Measurements from ENCODE around the gene ZNF593OS. TPM values are rescaled to one million over a fixed set of nuclear protein-coding genes. Genes with fewer than 3 reads are reported as not detected.

The ZNF593OS gene
- total and polyA plus RNA-seq, 2 experiments from 2014 or later: 3.4 TPM; not detected in 1

DNA sequence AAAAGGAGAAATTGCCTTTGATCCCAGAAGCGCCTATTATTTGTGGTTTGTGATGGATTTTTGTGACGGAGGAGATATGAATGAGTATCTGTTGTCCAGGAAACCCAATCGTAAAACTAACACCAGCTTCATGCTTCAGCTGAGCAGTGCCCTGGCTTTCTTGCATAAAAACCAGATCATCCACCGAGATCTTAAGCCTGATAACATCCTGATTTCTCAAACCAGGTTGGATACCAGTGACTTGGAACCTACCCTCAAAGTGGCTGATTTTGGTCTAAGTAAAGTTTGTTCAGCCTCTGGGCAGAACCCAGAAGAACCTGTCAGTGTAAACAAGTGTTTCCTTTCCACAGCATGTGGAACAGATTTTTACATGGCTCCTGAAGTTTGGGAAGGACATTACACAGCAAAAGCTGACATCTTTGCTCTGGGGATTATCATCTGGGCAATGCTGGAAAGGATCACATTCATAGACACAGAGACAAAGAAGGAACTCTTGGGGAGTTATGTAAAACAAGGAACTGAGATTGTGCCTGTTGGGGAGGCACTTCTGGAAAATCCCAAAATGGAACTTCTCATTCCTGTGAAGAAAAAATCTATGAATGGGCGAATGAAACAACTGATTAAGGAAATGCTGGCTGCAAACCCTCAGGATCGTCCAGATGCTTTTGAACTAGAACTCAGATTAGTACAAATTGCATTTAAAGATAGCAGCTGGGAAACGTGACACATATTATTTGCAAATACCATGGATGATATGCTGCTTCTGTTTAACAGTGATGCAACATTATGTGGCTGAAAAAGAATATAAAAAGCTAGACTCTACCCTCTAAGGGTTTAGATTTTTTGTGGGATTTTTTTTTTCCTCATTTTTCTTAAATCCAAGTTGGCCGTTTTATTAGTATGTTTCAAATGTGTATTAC, 49.5 kb downstream of the ZNF593OS start:
- Histone ChIP-seq H3K4me1 (ENCODE audit: low read depth) (peaks cover 26% of the 10 kb centered on the region), H3K9me3 (ENCODE audit: low read depth) (no peaks in the 10 kb centered on the region), H3K36me3 (peaks cover 28% of the 10 kb centered on the region), H3K27me3 (no peaks in the 10 kb centered on the region), H3K27ac (peak overlapping the region; percentile 62), H3K4me3 (no peak overlapping the region)
- TF ChIP-seq, protein P1, sequence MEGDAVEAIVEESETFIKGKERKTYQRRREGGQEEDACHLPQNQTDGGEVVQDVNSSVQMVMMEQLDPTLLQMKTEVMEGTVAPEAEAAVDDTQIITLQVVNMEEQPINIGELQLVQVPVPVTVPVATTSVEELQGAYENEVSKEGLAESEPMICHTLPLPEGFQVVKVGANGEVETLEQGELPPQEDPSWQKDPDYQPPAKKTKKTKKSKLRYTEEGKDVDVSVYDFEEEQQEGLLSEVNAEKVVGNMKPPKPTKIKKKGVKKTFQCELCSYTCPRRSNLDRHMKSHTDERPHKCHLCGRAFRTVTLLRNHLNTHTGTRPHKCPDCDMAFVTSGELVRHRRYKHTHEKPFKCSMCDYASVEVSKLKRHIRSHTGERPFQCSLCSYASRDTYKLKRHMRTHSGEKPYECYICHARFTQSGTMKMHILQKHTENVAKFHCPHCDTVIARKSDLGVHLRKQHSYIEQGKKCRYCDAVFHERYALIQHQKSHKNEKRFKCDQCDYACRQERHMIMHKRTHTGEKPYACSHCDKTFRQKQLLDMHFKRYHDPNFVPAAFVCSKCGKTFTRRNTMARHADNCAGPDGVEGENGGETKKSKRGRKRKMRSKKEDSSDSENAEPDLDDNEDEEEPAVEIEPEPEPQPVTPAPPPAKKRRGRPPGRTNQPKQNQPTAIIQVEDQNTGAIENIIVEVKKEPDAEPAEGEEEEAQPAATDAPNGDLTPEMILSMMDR (IDR thresholded peaks at IDR 0.05; ENCODE audit: low read depth, low read length): no peak
- peak in 1 of 2 donors; percentile 52 for DNase-seq (ENCODE audit: low read depth in 1 of 2, low spot score in 1 of 2)

DNA sequence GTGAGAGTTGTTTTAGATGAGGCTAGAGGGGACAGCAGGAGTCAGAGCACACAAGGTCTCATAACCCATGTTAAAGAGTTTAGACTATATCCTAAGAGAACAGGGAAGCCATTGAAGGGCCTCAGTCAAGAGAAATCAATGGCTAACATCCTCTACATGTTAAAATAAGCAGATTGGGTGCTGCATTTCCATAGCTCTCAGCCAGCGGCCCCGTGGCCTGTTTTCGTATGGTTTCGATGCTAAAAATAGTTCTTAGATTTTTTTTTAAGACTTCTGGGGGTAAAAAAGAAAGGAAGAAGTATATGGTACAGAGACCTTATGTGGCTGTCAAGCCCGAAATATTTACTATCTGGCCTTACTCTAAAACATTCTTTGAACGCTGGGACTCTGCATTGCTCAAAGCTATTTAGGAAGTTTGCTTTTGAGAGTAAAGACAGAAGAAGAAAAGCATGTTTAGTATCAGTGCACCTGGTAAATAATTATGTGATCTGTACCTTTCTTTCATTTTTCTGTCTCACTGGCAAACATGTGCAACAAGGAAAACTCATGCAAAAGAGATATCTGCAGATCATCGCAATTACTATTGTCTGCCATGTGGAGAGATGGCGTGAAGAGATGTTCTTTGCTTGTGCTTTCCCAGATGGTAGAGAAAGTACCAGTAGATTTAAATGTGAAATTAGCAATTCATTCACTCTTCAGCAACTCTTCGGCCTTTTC, 51.6 kb downstream of the ZNF593OS start:
- Histone ChIP-seq H3K27ac (peak overlapping the region; percentile 48), H3K27me3 (no peaks in the 10 kb centered on the region), H3K9me3 (ENCODE audit: low read depth) (no peaks in the 10 kb centered on the region), H3K4me3 (no peak overlapping the region), H3K4me1 (ENCODE audit: low read depth) (peaks cover 14% of the 10 kb centered on the region), H3K36me3 (peaks cover 31% of the 10 kb centered on the region)
- DNase-seq (ENCODE audit: low read depth in 1 of 2, low spot score in 1 of 2): no peak
- TF ChIP-seq, protein P1 (IDR thresholded peaks at IDR 0.05; ENCODE audit: low read depth, low read length): no peak

Other genes with a start within 250 kb of the ZNF593OS start
- gene PAFAH2, start 173.8 kb downstream of the ZNF593OS start, total RNA-seq: 8.3 and 10.9 TPM in 2 replicates
- 11.1 and 11.2 TPM in 2 replicates for gene PAFAH2, start 173.8 kb downstream of the ZNF593OS start, polyA plus RNA-seq
- 7.0 and 10.1 TPM in 2 replicates for gene EXTL1, start 150.1 kb downstream of the ZNF593OS start, total RNA-seq
- 8.6 and 10.0 TPM in 2 replicates for gene EXTL1, start 150.1 kb downstream of the ZNF593OS start, polyA plus RNA-seq
- gene SLC30A2, start 125.7 kb downstream of the ZNF593OS start, total RNA-seq: 1.3 and 1.5 TPM in 2 replicates
- 0.16 and 1.8 TPM in 2 replicates for gene SLC30A2, start 125.7 kb downstream of the ZNF593OS start, polyA plus RNA-seq
- gene TRIM63, start 104.2 kb downstream of the ZNF593OS start, total RNA-seq: 29.4 and 39.6 TPM in 2 replicates
- gene TRIM63, start 104.2 kb downstream of the ZNF593OS start, polyA plus RNA-seq: 25.8 and 32.8 TPM in 2 replicates
- gene PDIK1L, start 60.0 kb downstream of the ZNF593OS start, total RNA-seq: 3.7 and 8.5 TPM in 2 replicates
- gene PDIK1L, start 60.0 kb downstream of the ZNF593OS start, polyA plus RNA-seq: 4.2 and 7.1 TPM in 2 replicates
- gene FAM110D, start 12.8 kb downstream of the ZNF593OS start, total RNA-seq: 4.7 and 6.8 TPM in 2 replicates
- gene FAM110D, start 12.8 kb downstream of the ZNF593OS start, polyA plus RNA-seq: 8.1 and 10.9 TPM in 2 replicates
- gene C1orf232, start 2.9 kb downstream of the ZNF593OS start, total RNA-seq: not detected in 2 replicates
- not detected in 2 replicates for gene C1orf232, start 2.9 kb downstream of the ZNF593OS start, polyA plus RNA-seq
- 34.5 and 47.8 TPM in 2 replicates for gene ZNF593, start 1.9 kb downstream of the ZNF593OS start, total RNA-seq
- gene ZNF593, start 1.9 kb downstream of the ZNF593OS start, polyA plus RNA-seq: 43.6 and 58.0 TPM in 2 replicates
- gene CNKSR1, start 5.7 kb upstream of the ZNF593OS start, total RNA-seq: 8.4 and 9.7 TPM in 2 replicates
- 7.5 and 7.6 TPM in 2 replicates for gene CNKSR1, start 5.7 kb upstream of the ZNF593OS start, polyA plus RNA-seq
- 0.42 TPM in 1 of 2 replicates, not detected in the other for gene CATSPER4, start 18.8 kb upstream of the ZNF593OS start, total RNA-seq
- 0.50 TPM in 1 of 2 replicates, not detected in the other for gene CATSPER4, start 18.8 kb upstream of the ZNF593OS start, polyA plus RNA-seq
- gene CEP85, start 62.4 kb upstream of the ZNF593OS start, total RNA-seq: 32.7 and 33.2 TPM in 2 replicates
- gene CEP85, start 62.4 kb upstream of the ZNF593OS start, polyA plus RNA-seq: 22.9 and 28.8 TPM in 2 replicates
- 23.0 and 32.9 TPM in 2 replicates for gene SH3BGRL3, start 108.3 kb upstream of the ZNF593OS start, total RNA-seq
- gene SH3BGRL3, start 108.3 kb upstream of the ZNF593OS start, polyA plus RNA-seq: 93.4 and 119 TPM in 2 replicates
- 13.8 and 21.1 TPM in 2 replicates for gene UBXN11, start 134.8 kb upstream of the ZNF593OS start, total RNA-seq
- 40.1 and 41.3 TPM in 2 replicates for gene UBXN11, start 134.8 kb upstream of the ZNF593OS start, polyA plus RNA-seq
- not detected in 2 replicates for gene CD52, start 146.1 kb upstream of the ZNF593OS start, total RNA-seq
- 2.0 and 3.3 TPM in 2 replicates for gene CD52, start 146.1 kb upstream of the ZNF593OS start, polyA plus RNA-seq
- 0.06 TPM in 1 of 2 replicates, not detected in the other for gene CRYBG2, start 182.3 kb upstream of the ZNF593OS start, total RNA-seq
- 0.89 and 1.7 TPM in 2 replicates for gene CRYBG2, start 182.3 kb upstream of the ZNF593OS start, polyA plus RNA-seq
- gene ZNF683, start 200.9 kb upstream of the ZNF593OS start, total RNA-seq: not detected in 2 replicates
- not detected in 2 replicates for gene ZNF683, start 200.9 kb upstream of the ZNF593OS start, polyA plus RNA-seq
- 7.2 and 16.6 TPM in 2 replicates for gene LIN28A, start 239.0 kb upstream of the ZNF593OS start, total RNA-seq
- 3.4 and 5.6 TPM in 2 replicates for gene LIN28A, start 239.0 kb upstream of the ZNF593OS start, polyA plus RNA-seq